Measurements from ENCODE around the gene SERPINE1.

The SERPINE1 gene

GRCh38 chr7:101163279-101164070 is 36.6 kb downstream of the SERPINE1 start (continued):
- TF ChIP-seq ZNF335 (tag by site-specific recombination; conservative IDR thresholded peaks at IDR 0.05) (peak; percentile 81), KLF16 (tag by site-specific recombination; IDR thresholded peaks at IDR 0.05) (peak; percentile 84; the same call in 1 of the 2 replicates), ZBTB1 (tag by site-specific recombination; IDR thresholded peaks at IDR 0.05) (no peak), ZFP37 (tag by site-specific recombination; IDR thresholded peaks at IDR 0.05) (no peak), ZBTB7A (tag by site-specific recombination; IDR thresholded peaks at IDR 0.05; ENCODE audit: low read depth) (peak; percentile 81), ZNF366 (tag by site-specific recombination; conservative IDR thresholded peaks at IDR 0.05) (peak; percentile 60), ZNF747 (tag by site-specific recombination; IDR thresholded peaks at IDR 0.05) (no peak), ZNF394 (tag by site-specific recombination; IDR thresholded peaks at IDR 0.05; ENCODE audit: borderline replicate concordance) (no peak), ZNF19 (tag by site-specific recombination; IDR thresholded peaks at IDR 0.05; ENCODE audit: low read depth) (no peak), ZNF629 (tag by site-specific recombination; IDR thresholded peaks at IDR 0.05) (peak; percentile 60), ELK4 (IDR thresholded peaks at IDR 0.05; ENCODE audit: borderline replicate concordance, low read depth, low read length) (no peak), ZNF211 (tag by site-specific recombination; IDR thresholded peaks at IDR 0.05; ENCODE audit: low read depth) (no peak), ZNF146 (tag by site-specific recombination; IDR thresholded peaks at IDR 0.05) (no peak), SCRT2 (tag by site-specific recombination; IDR thresholded peaks at IDR 0.05) (peak; percentile 42; the same call in 1 of the 2 replicates), ZNF132 (tag by site-specific recombination; IDR thresholded peaks at IDR 0.05; ENCODE audit: borderline replicate concordance) (no peak), GLIS1 (tag by site-specific recombination; IDR thresholded peaks at IDR 0.05) (peak; percentile 67), ZNF768 (tag by site-specific recombination; IDR thresholded peaks at IDR 0.05) (no peak; the same call in 1 of the 2 replicates), ZNF416 (tag by site-specific recombination; IDR thresholded peaks at IDR 0.05) (no peak), SP2 (tag by site-specific recombination; IDR thresholded peaks at IDR 0.05) (peak; percentile 76), ZNF10 (tag by site-specific recombination; IDR thresholded peaks at IDR 0.05) (no peak), ZNF202 (tag by site-specific recombination; IDR thresholded peaks at IDR 0.05; ENCODE audit: borderline replicate concordance) (no peak), ZSCAN16 (tag by site-specific recombination; IDR thresholded peaks at IDR 0.05) (no peak), MYNN (tag by site-specific recombination; IDR thresholded peaks at IDR 0.05; ENCODE audit: borderline replicate concordance) (no peak; the same call in 1 of the 2 replicates), ZSCAN30 (tag by site-specific recombination; IDR thresholded peaks at IDR 0.05) (no peak), ZNF292 (tag by site-specific recombination; IDR thresholded peaks at IDR 0.05; ENCODE audit: borderline replicate concordance, low read depth) (no peak), ZNF391 (tag by site-specific recombination; IDR thresholded peaks at IDR 0.05; ENCODE audit: borderline replicate concordance, low read depth) (0 out of 2 replicates have a peak, but pooled peaks have one; percentile 49), ZNF16 (tag by site-specific recombination; IDR thresholded peaks at IDR 0.05; ENCODE audit: low read depth) (no peak), ZNF223 (tag by site-specific recombination; IDR thresholded peaks at IDR 0.05) (no peak), ZNF433 (tag by site-specific recombination; IDR thresholded peaks at IDR 0.05; ENCODE audit: low read depth) (no peak)
- TF ChIP-seq, protein P1, sequence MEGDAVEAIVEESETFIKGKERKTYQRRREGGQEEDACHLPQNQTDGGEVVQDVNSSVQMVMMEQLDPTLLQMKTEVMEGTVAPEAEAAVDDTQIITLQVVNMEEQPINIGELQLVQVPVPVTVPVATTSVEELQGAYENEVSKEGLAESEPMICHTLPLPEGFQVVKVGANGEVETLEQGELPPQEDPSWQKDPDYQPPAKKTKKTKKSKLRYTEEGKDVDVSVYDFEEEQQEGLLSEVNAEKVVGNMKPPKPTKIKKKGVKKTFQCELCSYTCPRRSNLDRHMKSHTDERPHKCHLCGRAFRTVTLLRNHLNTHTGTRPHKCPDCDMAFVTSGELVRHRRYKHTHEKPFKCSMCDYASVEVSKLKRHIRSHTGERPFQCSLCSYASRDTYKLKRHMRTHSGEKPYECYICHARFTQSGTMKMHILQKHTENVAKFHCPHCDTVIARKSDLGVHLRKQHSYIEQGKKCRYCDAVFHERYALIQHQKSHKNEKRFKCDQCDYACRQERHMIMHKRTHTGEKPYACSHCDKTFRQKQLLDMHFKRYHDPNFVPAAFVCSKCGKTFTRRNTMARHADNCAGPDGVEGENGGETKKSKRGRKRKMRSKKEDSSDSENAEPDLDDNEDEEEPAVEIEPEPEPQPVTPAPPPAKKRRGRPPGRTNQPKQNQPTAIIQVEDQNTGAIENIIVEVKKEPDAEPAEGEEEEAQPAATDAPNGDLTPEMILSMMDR (tag by site-specific recombination; IDR thresholded peaks at IDR 0.05): no peak
- TF ChIP-seq, protein P2, sequence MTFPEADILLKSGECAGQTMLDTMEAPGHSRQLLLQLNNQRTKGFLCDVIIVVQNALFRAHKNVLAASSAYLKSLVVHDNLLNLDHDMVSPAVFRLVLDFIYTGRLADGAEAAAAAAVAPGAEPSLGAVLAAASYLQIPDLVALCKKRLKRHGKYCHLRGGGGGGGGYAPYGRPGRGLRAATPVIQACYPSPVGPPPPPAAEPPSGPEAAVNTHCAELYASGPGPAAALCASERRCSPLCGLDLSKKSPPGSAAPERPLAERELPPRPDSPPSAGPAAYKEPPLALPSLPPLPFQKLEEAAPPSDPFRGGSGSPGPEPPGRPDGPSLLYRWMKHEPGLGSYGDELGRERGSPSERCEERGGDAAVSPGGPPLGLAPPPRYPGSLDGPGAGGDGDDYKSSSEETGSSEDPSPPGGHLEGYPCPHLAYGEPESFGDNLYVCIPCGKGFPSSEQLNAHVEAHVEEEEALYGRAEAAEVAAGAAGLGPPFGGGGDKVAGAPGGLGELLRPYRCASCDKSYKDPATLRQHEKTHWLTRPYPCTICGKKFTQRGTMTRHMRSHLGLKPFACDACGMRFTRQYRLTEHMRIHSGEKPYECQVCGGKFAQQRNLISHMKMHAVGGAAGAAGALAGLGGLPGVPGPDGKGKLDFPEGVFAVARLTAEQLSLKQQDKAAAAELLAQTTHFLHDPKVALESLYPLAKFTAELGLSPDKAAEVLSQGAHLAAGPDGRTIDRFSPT (tag by site-specific recombination; IDR thresholded peaks at IDR 0.05): no peak
- TF ChIP-seq, protein P3, sequence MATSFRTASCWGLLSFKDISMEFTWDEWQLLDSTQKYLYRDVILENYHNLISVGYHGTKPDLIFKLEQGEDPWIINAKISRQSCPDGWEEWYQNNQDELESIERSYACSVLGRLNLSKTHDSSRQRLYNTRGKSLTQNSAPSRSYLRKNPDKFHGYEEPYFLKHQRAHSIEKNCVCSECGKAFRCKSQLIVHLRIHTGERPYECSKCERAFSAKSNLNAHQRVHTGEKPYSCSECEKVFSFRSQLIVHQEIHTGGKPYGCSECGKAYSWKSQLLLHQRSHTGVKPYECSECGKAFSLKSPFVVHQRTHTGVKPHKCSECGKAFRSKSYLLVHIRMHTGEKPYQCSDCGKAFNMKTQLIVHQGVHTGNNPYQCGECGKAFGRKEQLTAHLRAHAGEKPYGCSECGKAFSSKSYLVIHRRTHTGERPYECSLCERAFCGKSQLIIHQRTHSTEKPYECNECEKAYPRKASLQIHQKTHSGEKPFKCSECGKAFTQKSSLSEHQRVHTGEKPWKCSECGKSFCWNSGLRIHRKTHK (tag by site-specific recombination; IDR thresholded peaks at IDR 0.05): no peak
- TF ChIP-seq, protein P4, sequence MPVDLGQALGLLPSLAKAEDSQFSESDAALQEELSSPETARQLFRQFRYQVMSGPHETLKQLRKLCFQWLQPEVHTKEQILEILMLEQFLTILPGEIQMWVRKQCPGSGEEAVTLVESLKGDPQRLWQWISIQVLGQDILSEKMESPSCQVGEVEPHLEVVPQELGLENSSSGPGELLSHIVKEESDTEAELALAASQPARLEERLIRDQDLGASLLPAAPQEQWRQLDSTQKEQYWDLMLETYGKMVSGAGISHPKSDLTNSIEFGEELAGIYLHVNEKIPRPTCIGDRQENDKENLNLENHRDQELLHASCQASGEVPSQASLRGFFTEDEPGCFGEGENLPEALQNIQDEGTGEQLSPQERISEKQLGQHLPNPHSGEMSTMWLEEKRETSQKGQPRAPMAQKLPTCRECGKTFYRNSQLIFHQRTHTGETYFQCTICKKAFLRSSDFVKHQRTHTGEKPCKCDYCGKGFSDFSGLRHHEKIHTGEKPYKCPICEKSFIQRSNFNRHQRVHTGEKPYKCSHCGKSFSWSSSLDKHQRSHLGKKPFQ (tag by site-specific recombination; IDR thresholded peaks at IDR 0.05): no peak

Measured in HEK293 (cell line).